T-helper 1 cell treated with Interleukin-12 subunit alpha and Interleukin-12 subunit beta and Interleukin-4 antibody, amounts not matched to agents 30 μg/mL and 1 μg/mL, for 36 hours (primary cell): ENCODE results near the gene AK8.

ENCODE experiments used
- H3K27ac Mint-ChIP-seq: one replicate; pipeline ENCODE4 v1.8.0; 2021; ENCODE audit warnings: mild to moderate bottlenecking, mixed read lengths
- H3K27me3 Mint-ChIP-seq: one replicate; pipeline ENCODE4 v1.8.0; 2021; ENCODE audit warnings: low read depth, mixed read lengths
- H3K36me3 Mint-ChIP-seq: one replicate; pipeline ENCODE4 v1.8.0; 2021; ENCODE audit warnings: low read depth, mixed read lengths
- H3K4me1 Mint-ChIP-seq: one replicate; pipeline ENCODE4 v1.8.0; 2021; ENCODE audit warnings: low read depth, mixed read lengths
- H3K4me3 Mint-ChIP-seq: one replicate; pipeline ENCODE4 v1.8.0; 2021; ENCODE audit warnings: mild to moderate bottlenecking, moderate library complexity, mixed read lengths
- H3K9me3 Mint-ChIP-seq: one replicate; pipeline ENCODE4 v1.8.0; 2021; ENCODE audit warnings: mixed read lengths

AK8 gene

GRCh38 chr9:132877824-132878694 lies at the start of gene AK8:
Gene AK8 (minus strand): TSS chr9:132878284. CDS start chr9:132878255, 29 bp downstream.
- Mint-ChIP-seq H3K27ac (peak within 1 kb of the TSS; percentile 82), H3K4me3 (peak within 1 kb of the TSS; percentile 74), H3K9me3 (no peaks in the 10 kb centered on the region), H3K27me3 (peaks cover 6% of the 10 kb centered on the region), H3K4me1 (peaks cover 21% of the 10 kb centered on the region), H3K36me3 (no peaks in the 10 kb centered on the region)

DNA sequence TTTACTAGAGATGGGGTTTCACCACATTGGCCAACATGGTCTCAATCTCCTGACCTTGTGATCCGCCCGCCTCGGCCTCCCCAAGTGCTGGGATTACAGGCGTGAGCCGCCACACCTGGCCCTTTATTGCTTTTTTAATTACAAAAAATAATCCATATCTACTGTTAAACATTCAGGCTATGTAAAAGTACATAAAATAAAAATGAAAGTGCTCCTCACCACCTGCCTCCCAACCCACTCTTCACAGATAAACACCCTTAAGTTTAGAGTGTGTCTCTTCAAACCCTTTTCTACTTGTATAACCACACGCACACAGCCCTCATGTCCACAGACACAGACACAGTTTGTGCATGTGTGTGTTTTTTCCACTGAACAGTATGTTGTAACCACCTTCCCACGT lies 49.6 kb upstream of the AK8 start:
- Mint-ChIP-seq H3K9me3 (no peaks in the 10 kb centered on the region), H3K4me1 (no peaks in the 10 kb centered on the region), H3K27me3 (no peaks in the 10 kb centered on the region), H3K27ac (no peak overlapping the region), H3K36me3 (peaks cover 21% of the 10 kb centered on the region), H3K4me3 (no peak overlapping the region)

GRCh38 chr9:132923346-132923902 lies 45.3 kb upstream of the AK8 start:
- peaks cover 31% of the 10 kb centered on the region for H3K36me3 Mint-ChIP-seq
- H3K4me1 Mint-ChIP-seq = no peaks in the 10 kb centered on the region
- H3K27ac Mint-ChIP-seq = no peak overlapping the region
- no peak overlapping the region for H3K4me3 Mint-ChIP-seq
- no peaks in the 10 kb centered on the region for H3K27me3 Mint-ChIP-seq
- H3K9me3 Mint-ChIP-seq = no peaks in the 10 kb centered on the region

DNA sequence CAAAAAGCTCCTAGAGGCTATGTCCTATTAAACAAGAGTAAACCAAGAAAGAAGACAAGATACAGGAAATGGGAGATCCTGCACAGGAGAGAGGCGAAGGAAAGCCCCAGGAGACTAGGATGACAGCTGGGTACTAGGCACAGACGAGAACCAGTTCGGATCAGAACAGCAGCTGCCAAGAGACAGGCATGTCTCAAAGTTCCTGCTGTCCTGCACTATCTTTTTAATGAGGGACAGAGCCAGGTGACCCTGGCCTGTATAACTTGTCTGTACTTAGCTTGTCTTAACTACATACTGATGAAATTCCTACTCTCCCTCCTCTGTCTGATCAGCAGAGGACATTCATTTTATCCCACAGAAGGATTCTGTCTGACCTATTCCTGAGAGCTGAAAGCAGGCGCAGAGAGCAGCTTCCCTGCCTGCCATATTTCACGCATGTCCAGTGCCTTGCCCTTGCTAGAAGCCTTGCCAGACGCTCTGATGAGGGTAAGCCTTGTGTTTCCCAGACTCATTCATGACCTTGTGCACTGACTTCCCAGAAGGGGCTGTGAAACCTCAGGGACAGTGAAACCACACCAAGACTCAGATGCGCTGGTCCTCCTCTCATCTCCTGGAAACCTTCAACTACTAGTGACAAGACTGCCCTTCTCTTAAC lies 41.7 kb upstream of the AK8 start:
- H3K36me3 Mint-ChIP-seq = peaks cover 38% of the 10 kb centered on the region
- H3K4me1 Mint-ChIP-seq = no peaks in the 10 kb centered on the region
- H3K9me3 Mint-ChIP-seq = peaks cover 3% of the 10 kb centered on the region
- no peak overlapping the region for H3K4me3 Mint-ChIP-seq
- no peaks in the 10 kb centered on the region for H3K27me3 Mint-ChIP-seq
- no peak overlapping the region for H3K27ac Mint-ChIP-seq

- H3K27me3 Mint-ChIP-seq = no peaks in the 10 kb centered on the region
- peaks cover 3% of the 10 kb centered on the region for H3K9me3 Mint-ChIP-seq
- no peak overlapping the region for H3K4me3 Mint-ChIP-seq
- H3K4me1 Mint-ChIP-seq = no peaks in the 10 kb centered on the region
- no peak overlapping the region for H3K27ac Mint-ChIP-seq
- peaks cover 33% of the 10 kb centered on the region for H3K36me3 Mint-ChIP-seq
Observed at GRCh38 chr9:132914924-132915323, 36.8 kb upstream of the AK8 start.

GRCh38 chr9:132912131-132912530 lies 34.0 kb upstream of the AK8 start:
- Mint-ChIP-seq H3K9me3 (peaks cover 3% of the 10 kb centered on the region), H3K4me1 (no peaks in the 10 kb centered on the region), H3K27ac (no peak overlapping the region), H3K4me3 (no peak overlapping the region), H3K36me3 (peaks cover 22% of the 10 kb centered on the region), H3K27me3 (no peaks in the 10 kb centered on the region)

DNA sequence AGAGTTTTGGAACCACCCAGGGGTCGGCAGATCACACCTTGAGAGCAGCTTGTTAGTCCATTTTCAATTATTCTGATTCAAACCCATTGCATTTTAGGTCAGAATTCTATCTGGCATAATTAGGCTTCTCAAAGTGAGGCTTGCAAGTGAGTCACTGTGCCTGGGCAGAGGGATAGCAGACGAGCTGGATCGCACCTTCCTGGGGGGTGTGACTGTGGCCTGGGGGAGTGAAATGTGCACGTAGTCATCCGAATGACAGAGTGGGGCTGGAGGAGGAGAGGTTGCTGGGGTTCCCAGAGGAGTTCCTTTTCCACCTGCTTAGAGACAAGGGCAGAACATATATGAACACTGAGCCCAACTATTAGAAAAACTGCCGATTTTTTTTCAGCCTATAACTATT lies 32.3 kb upstream of the AK8 start:
- H3K9me3 Mint-ChIP-seq = no peaks in the 10 kb centered on the region
- no peak overlapping the region for H3K4me3 Mint-ChIP-seq
- peaks cover 17% of the 10 kb centered on the region for H3K36me3 Mint-ChIP-seq
- H3K4me1 Mint-ChIP-seq = no peaks in the 10 kb centered on the region
- H3K27ac Mint-ChIP-seq = no peak overlapping the region
- H3K27me3 Mint-ChIP-seq = no peaks in the 10 kb centered on the region

DNA sequence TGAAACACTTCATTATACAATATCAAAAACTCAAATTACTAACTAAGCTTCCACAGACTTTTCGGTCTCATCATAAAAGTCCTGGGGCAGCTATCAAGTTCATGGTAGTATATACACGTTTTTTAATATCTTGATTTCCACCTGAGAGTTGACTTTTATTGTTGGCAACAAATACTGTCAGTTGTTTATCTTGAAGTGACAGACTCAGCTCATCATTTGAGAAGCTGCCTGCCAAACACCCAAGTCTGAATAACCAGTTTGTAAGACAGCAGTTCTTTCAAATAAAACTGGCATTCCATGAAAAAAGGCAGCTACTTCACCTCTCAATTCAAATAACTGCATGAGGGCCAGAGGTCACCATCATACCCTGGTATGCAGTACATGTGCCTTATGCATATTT lies 31.2 kb upstream of the AK8 start:
- Mint-ChIP-seq H3K4me3 (no peak overlapping the region), H3K27me3 (no peaks in the 10 kb centered on the region), H3K9me3 (no peaks in the 10 kb centered on the region), H3K27ac (no peak overlapping the region), H3K4me1 (no peaks in the 10 kb centered on the region), H3K36me3 (peaks cover 17% of the 10 kb centered on the region)

GRCh38 chr9:132908635-132909034 lies 30.6 kb upstream of the AK8 start:
- Mint-ChIP-seq H3K36me3 (peaks cover 20% of the 10 kb centered on the region), H3K9me3 (no peaks in the 10 kb centered on the region), H3K4me1 (no peaks in the 10 kb centered on the region), H3K4me3 (no peak overlapping the region), H3K27me3 (no peaks in the 10 kb centered on the region), H3K27ac (no peak overlapping the region)

GRCh38 chr9:132905726-132906125 lies 27.6 kb upstream of the AK8 start:
- Mint-ChIP-seq H3K36me3 (peaks cover 23% of the 10 kb centered on the region), H3K9me3 (no peaks in the 10 kb centered on the region), H3K4me1 (peaks cover 3% of the 10 kb centered on the region), H3K4me3 (no peak overlapping the region), H3K27ac (no peak overlapping the region), H3K27me3 (no peaks in the 10 kb centered on the region)

GRCh38 chr9:132903574-132904492 lies 25.7 kb upstream of the AK8 start:
- Mint-ChIP-seq H3K36me3 (peaks cover 24% of the 10 kb centered on the region), H3K4me3 (no peak overlapping the region), H3K27ac (no peak overlapping the region), H3K4me1 (peaks cover 5% of the 10 kb centered on the region), H3K27me3 (no peaks in the 10 kb centered on the region), H3K9me3 (no peaks in the 10 kb centered on the region)

GRCh38 chr9:132901858-132902831 lies 24.1 kb upstream of the AK8 start:
- Mint-ChIP-seq H3K27me3 (no peaks in the 10 kb centered on the region), H3K4me1 (peaks cover 5% of the 10 kb centered on the region), H3K9me3 (no peaks in the 10 kb centered on the region), H3K4me3 (no peak overlapping the region), H3K36me3 (peaks cover 24% of the 10 kb centered on the region), H3K27ac (peak overlapping the region; percentile 0)

GRCh38 chr9:132898051-132898450 lies 20.0 kb upstream of the AK8 start:
- Mint-ChIP-seq H3K9me3 (no peaks in the 10 kb centered on the region), H3K4me1 (peaks cover 7% of the 10 kb centered on the region)

More at GRCh38 chr9:132898051-132898450, 20.0 kb upstream of the AK8 start:
- Mint-ChIP-seq H3K27me3 (no peaks in the 10 kb centered on the region), H3K27ac (no peak overlapping the region), H3K4me3 (no peak overlapping the region), H3K36me3 (peaks cover 31% of the 10 kb centered on the region)
